GM18526 (cell line): Measurements from ENCODE around the gene GGNBP2.

Source experiments
- POLR2A ChIP-seq: IDR thresholded peaks from 3 replicates; pipeline ENCODE4 v1.6.1; 2011; ENCODE audit not compliant: insufficient read length; ENCODE audit errors: extremely low read depth

The GGNBP2 gene

GRCh38 chr17:36590082-36590481, 45.4 kb downstream of the GGNBP2 start:
- TF ChIP-seq POLR2A: no peak

- peak; percentile 39 for TF ChIP-seq POLR2A
These were observed 47.0 kb downstream of the GGNBP2 start, which contains the start of gene DHRS11 for GRCh38 chr17:36591434-36592315. TSS of gene DHRS11 (plus strand) at chr17:36591879. CDS start at chr17:36592010, 131 bp downstream.

DNA sequence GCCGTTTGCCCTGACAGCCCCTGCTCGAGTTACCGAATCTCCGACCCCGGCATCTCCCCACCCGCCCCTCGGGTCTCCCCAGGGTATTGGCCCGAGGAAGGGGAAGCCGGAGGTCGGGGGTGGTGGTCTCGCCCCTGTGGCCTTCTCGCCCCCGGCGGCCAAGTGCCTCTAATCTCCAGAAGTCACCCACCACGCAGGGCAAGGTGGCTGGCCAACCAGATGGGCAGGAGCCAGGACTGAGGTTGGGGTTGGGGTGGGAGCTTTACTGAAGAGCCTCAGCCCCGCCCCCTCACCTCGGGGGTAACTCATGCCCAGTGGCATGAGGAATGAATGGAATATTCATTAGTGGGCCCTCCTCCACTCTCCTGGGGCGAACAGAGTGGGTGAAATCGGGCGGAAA, 47.6 kb downstream of the GGNBP2 start:
- no peak for TF ChIP-seq POLR2A

- no peak for TF ChIP-seq POLR2A
These were observed 48.1 kb downstream of the GGNBP2 start for GRCh38 chr17:36592716-36593321.

- no peak for TF ChIP-seq POLR2A
These were observed 49.1 kb downstream of the GGNBP2 start for GRCh38 chr17:36593656-36594316.

DNA sequence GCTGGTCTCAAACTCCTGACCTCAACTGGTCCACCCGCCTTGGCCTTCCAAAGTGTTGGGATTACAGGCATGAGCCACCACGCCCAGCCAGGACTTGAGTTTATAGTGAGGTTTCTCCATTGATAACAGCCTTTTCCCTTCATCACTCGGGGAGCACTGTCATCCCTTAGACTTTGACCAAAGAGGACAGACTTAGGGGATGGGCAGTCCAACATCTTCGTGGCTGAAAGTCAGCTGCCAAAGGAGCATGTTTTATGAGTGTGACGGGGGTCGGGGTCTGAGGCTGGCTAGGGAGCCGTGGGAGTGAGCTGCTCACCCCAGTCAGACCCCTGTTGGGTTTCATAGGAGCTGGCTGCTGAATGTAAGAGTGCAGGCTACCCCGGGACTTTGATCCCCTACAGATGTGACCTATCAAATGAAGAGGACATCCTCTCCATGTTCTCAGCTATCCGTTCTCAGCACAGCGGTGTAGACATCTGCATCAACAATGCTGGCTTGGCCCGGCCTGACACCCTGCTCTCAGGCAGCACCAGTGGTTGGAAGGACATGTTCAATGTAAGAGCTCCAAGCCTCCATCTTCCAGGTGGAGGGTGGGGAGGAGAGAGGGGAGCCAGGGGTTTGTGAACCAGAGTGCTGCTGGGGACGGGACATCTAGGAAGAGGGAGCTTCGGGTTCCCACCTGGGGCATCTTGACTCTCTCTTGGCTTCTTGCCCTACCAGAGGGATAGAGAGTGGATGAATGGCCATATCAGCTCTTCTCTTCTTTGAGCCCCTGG, 50.1 kb downstream of the GGNBP2 start:
- TF ChIP-seq POLR2A: no peak

DNA sequence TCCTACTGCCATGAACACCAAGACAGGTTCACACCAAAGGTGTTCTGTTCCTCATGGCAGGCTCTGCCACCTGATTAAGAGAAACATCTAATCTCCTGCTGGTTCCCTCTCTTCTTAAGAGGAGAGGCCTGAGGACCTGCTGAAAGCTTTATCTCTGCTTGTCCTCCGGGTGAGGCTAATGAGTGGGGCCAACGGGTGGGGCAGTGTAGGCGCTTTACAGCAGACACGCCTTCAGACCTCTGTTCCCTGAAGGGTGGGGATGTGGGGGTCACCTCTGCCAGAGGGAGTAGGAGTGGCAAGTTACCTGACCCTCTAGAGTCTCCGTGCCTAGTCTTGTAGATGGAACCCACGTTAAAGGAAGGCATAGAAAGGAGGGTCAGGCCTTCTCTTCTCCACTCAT, 52.5 kb downstream of the GGNBP2 start:
- no peak for TF ChIP-seq POLR2A

DNA sequence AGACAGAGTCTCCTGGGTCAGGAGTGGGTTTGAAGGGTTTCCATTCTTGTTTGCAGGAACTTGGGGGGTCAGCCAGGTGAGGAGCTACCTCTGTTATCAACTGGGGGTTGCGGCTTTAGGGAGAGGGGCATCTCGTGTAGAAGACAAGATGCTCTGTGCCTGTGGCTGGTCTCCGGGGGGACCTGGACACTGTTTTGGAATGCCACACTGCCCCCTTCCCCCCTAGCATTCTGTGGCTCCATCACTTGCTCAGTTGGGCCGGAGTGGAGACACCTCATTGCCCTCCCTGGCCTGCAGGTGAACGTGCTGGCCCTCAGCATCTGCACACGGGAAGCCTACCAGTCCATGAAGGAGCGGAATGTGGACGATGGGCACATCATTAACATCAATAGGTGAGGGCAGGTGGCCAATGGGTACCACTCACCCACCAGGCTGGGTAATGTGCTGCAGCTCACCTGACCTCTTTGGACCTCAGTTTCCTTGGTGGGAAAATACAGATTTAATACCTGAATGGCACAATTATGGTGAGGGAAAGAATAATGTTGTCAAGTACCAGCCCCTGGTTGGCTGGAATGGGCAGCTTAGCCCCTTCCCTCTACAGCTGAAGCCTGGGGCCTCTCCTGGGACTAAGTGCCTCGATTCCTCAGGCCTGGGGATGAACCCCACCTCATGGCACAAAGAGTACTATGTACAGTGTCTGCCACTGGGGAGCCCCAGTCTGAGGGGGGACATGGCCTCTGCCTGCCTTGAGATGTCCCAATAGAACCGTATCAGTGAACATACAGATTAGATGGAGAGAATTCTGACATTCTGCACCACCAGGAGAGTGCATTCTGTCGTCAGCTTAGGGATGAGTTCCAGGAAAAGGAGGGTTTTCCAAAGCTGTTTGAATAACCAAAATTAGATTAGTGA, 53.4 kb downstream of the GGNBP2 start:
- no peak for TF ChIP-seq POLR2A

DNA sequence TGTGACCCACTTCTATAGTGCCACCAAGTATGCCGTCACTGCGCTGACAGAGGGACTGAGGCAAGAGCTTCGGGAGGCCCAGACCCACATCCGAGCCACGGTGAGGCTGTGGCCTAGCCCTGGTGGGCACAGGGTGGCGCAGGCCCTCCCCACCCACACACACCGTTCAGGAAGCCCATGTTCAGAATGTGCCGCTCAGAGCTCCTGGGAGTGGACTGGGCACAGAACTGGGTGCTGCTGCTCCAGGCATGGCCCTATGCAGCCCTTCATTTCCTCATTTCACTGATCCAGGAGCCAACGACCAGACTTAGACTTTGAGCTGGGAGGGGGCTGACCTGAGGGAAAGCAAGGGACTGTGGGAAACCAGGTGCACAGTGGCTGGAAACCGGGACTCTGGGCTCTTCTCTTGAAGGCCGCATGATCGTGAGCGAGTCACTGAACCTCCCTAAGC, 54.3 kb downstream of the GGNBP2 start:
- no peak for TF ChIP-seq POLR2A

DNA sequence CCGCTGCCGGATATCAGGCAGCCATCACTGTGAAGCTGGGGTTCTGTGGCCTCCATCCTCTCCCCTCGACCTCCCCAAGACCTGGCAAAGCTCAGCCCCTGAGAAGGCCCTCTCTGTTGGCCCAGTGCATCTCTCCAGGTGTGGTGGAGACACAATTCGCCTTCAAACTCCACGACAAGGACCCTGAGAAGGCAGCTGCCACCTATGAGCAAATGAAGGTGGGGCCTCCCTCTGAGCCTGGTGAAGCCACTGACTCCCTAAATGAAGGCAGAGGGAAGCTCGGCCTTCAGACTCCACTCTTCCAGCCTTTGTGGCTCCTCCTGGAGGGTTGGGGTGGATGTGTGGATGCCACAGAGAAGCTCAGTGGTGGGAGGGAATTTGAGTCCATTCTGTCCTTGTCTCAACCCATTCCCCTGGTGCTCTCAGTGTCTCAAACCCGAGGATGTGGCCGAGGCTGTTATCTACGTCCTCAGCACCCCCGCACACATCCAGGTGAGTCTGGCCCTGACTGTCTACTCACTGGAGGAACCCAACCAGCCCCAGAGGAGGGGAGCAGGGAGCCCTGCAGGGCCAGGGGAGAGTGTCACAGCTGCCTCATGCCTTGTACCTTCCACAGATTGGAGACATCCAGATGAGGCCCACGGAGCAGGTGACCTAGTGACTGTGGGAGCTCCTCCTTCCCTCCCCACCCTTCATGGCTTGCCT, 55.0 kb downstream of the GGNBP2 start:
- no peak for TF ChIP-seq POLR2A

- TF ChIP-seq POLR2A: no peak
These were observed 55.7 kb downstream of the GGNBP2 start for GRCh38 chr17:36600465-36600864.

DNA sequence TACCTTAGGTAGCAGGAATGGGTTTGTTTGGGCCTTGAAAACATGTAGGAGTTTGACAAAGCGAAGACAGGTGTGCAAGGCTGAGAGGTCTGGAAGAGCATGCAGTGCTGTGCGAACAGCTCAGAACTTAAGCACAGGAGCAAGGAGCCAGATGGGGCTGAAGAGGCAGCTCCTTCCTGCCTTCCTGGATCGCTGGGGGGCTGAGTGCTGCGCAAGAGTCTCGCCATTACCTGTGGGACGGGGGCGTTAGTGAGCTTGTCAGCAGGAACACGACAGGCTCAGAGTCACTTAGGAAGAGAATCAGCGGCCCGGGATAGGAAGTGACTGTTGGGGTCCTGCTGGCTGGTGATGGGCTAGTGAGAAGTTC, 56.2 kb downstream of the GGNBP2 start:
- TF ChIP-seq POLR2A: no peak

DNA sequence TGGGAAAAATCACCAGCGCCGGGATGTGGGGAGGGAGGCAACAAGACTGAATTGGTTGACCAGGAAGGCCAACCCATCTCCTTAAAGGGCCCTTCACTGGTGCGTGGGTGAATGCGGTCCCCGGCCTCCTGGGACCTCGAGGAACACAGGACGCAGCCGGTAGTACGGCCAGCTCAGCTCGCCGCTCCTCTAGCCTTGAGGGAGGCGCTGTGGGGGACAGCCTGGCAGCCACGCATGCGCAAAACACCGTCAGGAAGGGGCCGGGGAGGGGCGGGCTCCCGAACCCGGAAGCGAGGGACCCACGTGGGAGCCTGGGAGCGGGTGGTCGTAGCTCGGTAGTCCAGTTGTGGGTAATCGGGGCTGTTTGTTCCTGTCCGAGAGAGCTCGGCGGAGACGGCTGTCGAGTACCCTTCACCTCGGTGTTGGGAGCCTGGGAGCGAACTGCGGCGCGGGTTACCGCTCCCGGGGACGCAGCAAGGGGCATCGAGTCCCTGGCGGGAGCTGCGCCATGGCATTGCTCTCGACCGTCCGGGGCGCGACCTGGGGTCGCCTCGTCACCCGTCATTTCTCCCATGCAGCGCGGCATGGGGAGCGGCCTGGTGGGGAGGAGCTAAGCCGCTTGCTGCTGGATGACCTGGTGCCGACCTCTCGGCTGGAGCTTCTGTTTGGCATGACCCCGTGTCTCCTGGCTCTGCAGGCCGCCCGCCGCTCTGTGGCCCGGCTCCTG, 56.7 kb downstream of the GGNBP2 start, which contains the start of gene MRM1:
MRM1 (plus strand) TSS at position 281 of the 727 bp plus-strand sequence; CDS start at position 509, 228 bp downstream.
- TF ChIP-seq POLR2A: peak; percentile 95
